ENCODE results near the gene ARID3A. TPM values are rescaled to one million over a fixed set of nuclear protein-coding genes. Genes with fewer than 3 reads are reported as not detected.

Gene ARID3A
- total and polyA plus RNA-seq, 9 donors = 1.1 to 8.1 (median 4.5) TPM

- H3K9me3 ChIP-seq = peaks cover 0 to 3% of the 10 kb centered on the region in 2 donors
- intact Hi-C loops (cut with DNase I) = no loop called here
- no peak for TF ChIP-seq EP300 (IDR thresholded peaks at IDR 0.05)
- no peak for TF ChIP-seq POLR2A (IDR thresholded peaks at IDR 0.05)
- TF ChIP-seq CTCF (IDR thresholded peaks at IDR 0.05) = no peak
- no peaks in the 10 kb centered on the region for H3K36me3 ChIP-seq
- WGBS, 3 donors = 70 to 79% (median 73%) methylated on average over 35 to 37 of the region's 37 CpGs
- no peaks in the 10 kb centered on the region for H3K27me3 ChIP-seq
- no peak overlapping the region for H3K4me3 ChIP-seq
- DNase-seq = no peak
- no peaks in the 10 kb centered on the region for H3K4me1 ChIP-seq (ENCODE audit: insufficient read depth)
- H3K27ac ChIP-seq = no peak overlapping the region
These were observed 48.9 kb downstream of the ARID3A start for GRCh38 chr19:974564-975257.

GRCh38 chr19:976476-976875, 50.6 kb downstream of the ARID3A start:
- Histone ChIP-seq H3K9me3 (no peaks in the 10 kb centered on the region), H3K4me1 (ENCODE audit: insufficient read depth) (no peaks in the 10 kb centered on the region), H3K36me3 (no peaks in the 10 kb centered on the region), H3K27me3 (no peaks in the 10 kb centered on the region), H3K27ac (no peak overlapping the region), H3K4me3 (no peak overlapping the region)
- peak in 1 of 5 donors; percentile 27 for DNase-seq
- WGBS, 3 donors = 79 to 83% (median 81%) methylated on average over 10 of the region's 10 CpGs
- intact Hi-C loops (cut with DNase I) = no loop called here
- no peak for TF ChIP-seq CTCF (IDR thresholded peaks at IDR 0.05)
- no peak for TF ChIP-seq EP300 (IDR thresholded peaks at IDR 0.05)

- intact Hi-C loops (cut with DNase I) = no loop called here
- 76 to 85% (median 76%) methylated on average over 20 to 24 of the region's 24 CpGs for WGBS, 3 donors
- Histone ChIP-seq H3K36me3 (no peaks in the 10 kb centered on the region), H3K27ac (no peak overlapping the region), H3K4me1 (ENCODE audit: insufficient read depth) (no peaks in the 10 kb centered on the region), H3K9me3 (no peaks in the 10 kb centered on the region), H3K4me3 (no peak overlapping the region), H3K27me3 (no peaks in the 10 kb centered on the region)
- DNase-seq = peak in 1 of 5 donors; percentile 28
- TF ChIP-seq POLR2A (IDR thresholded peaks at IDR 0.05) (no peak), CTCF (IDR thresholded peaks at IDR 0.05) (no peak), EP300 (IDR thresholded peaks at IDR 0.05) (no peak)
These were observed 51.2 kb downstream of the ARID3A start for GRCh38 chr19:977058-977464.

GRCh38 chr19:979318-979741, 53.5 kb downstream of the ARID3A start:
- TF ChIP-seq EP300 (IDR thresholded peaks at IDR 0.05) = no peak
- TF ChIP-seq CTCF (IDR thresholded peaks at IDR 0.05) = no peak
- no peak for TF ChIP-seq POLR2A (IDR thresholded peaks at IDR 0.05)
- intact Hi-C loops (cut with DNase I) = no loop called here

More at GRCh38 chr19:979318-979741, 53.5 kb downstream of the ARID3A start:
- DNase-seq = peak in 1 of 5 donors; percentile 34
- Histone ChIP-seq H3K27ac (no peak overlapping the region), H3K9me3 (no peaks in the 10 kb centered on the region), H3K4me3 (no peak overlapping the region), H3K4me1 (ENCODE audit: insufficient read depth) (peaks cover 1% of the 10 kb centered on the region), H3K27me3 (no peaks in the 10 kb centered on the region), H3K36me3 (no peaks in the 10 kb centered on the region)
- WGBS, 3 donors = 56 to 72% (median 63%) methylated on average over 18 to 19 of the region's 19 CpGs
